GM18502 (cell line): Measurements from ENCODE around the gene DGKQ.

Source experiments
- ATAC-seq: cut with Tn5 transposase; IDR thresholded peaks from one replicate; pipeline ENCODE4 v1.9.1; 2021; ENCODE audit warnings: mild to moderate bottlenecking; ENCODE audit not compliant: unreplicated experiment, poor library complexity

Gene DGKQ

DNA sequence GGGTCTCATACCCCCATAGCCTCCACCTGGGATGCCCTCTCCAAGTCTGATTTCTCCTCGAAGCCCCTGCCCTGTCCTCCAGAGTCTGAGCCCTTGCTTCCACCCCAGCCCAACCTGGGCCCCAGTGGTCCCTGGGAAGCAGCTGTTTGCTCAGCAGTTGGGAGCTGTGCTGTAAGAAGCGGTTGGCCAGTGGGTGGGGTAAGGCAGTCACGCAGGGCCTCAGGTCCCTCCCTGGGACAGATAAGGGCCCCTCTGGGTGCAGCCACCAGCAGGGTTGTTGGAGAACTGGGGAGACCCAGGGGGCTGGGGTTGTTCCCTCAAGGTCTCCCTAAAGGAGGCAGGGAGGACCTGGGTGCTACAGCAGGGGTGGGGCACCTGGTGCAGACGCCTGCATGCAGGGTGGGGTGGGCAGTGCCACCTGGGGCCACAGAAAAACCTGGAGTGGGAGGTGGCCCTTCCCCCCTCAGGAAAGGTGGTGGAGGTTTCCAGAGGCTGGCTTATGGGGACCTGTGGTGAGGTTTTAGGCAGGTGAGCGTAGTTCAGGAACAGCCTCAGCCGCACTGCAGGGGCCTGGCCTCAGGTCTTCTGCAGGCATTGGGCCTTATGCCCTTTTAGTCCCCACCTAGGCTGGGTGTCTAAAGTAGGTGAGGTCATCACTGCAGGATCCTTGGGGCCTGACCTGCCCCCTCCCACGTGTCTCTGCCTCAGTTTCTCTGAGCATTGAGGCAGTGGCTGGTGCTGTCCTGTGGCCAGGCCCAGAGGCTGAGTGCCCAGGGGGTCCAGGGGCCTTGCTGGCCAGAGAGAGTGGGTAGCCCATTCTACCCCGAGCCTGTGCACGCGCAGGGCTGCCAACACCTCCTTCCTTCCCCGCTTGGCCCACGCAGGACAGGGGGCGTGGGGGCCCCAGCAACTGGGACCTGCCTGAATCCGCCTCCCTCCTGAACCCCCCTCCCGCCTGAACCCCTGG lies 22.9 kb upstream of the DGKQ start:
- ATAC-seq, result no peak

DNA sequence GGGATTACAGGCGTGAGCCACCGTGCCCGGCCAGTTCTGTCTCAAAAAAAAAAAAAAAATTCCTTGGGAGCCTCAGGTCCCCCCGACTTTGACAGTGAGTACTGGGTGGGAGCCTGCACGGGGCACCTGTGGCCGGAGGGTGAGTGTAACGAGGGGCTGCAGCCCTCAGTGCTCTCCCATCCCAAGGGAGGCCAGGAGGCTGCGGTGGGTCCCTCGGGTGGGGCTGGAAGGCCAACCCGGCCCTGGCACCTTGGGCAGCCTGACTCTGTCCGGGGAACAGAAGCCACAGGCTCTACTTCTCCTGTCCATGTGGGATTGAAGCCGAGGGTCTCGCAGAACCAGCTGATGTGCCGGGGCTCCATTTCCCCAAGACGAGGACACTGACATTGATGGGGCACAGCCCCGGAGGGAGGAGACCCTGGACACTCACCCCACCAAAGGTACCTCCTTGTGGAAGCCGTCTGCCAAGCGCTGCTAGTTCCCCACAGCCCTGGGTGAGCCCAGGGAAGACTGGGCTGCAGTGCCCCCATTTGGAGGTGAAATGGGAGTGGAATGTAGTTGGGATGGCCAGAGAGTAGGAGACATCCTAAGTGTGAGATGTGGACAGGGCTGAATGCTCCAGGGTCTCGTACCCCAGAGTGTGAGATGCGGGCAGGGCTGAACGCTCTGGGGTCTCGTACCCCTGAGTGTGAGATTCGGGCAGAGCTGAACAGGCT lies 22.1 kb upstream of the DGKQ start:
- no peak for ATAC-seq

DNA sequence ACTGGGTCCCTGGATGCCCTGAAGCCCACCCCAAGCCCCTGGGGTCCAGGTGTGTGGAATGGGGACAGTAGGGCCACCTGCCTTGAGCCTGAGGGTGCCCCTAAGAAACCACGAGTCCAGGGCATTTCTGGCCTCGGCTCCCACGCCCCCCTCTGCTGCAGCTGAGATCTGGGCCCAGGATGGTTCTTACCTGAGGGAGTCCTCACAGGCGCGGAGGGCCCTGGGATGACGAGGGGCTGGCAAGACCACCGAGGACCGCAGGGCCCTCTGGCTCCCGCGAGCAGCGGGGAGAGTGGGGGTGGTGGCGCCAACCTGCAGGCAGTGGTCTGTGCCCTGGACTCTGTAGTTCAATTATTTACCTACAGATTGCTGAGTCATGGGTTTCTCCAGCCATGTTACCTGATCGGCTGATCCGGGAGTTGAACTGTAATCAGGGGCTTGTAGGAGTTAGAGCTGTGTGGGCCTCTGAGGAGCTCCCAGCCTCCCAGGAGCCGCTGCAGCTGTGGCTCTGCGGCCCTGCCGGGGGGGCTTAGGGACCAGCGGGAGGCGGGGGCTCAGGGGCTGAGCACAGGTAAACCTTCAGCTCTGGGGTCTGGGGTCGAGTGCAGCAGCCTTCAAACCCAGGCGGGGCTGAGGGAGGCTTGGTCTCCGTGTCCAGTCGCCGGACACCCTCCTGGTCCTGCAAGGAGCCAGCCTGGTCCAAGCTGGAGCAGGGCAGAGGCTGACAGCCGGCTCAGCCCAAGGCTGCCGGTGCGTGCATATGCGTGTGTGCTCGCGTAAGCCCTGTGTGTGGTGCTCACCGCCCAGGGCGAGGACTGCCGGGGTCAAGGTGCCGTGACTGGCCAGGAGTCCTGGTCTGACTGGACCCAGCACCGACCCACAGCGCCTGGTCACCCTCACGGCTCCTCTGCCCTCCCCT lies 20.0 kb upstream of the DGKQ start, which contains the start of gene SLC26A1:
SLC26A1 (minus strand) TSS at position 294 of the 919 bp plus-strand sequence. CDS start 1,701 bp downstream, outside the sequence.
- ATAC-seq, result no peak

DNA sequence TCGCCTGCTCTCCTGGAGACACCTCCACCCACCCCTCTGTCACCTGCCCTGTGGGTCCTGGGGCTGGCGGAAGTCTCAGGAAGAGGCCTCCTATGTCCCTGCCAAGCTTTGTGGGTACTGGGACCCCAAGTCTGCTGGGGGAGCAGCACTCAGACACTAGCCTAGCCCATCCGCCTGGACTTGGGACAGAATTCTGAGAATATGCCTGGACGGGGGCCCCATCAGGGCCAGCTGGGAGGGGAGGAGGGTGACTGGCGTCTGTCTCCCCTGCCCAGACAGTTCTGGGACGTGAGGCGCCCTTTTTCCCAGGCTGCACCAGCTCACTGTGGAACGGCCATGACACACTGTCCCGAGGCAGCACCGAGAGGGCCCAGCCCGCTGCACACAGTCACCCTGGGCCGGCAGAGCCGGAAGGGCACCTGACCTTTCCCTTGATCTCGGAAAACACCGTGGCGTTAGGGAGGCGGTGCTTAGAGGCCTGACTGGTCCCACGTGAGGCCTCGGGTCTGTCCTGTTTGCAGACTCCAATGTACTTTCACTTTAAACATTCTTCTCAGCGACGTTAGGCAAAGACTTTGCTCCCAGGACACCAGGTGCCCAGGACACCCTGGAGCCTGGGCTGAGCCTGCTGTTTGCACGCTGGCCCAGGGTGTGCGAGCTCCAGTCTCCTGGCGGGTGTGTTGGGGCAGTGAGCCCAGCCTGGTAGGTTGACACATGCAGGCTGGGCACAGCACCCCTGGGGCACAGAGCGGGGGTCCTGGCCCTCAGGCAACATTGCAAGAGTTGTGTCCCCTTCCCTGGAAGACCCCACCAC lies 19.1 kb upstream of the DGKQ start:
- no peak for ATAC-seq

DNA sequence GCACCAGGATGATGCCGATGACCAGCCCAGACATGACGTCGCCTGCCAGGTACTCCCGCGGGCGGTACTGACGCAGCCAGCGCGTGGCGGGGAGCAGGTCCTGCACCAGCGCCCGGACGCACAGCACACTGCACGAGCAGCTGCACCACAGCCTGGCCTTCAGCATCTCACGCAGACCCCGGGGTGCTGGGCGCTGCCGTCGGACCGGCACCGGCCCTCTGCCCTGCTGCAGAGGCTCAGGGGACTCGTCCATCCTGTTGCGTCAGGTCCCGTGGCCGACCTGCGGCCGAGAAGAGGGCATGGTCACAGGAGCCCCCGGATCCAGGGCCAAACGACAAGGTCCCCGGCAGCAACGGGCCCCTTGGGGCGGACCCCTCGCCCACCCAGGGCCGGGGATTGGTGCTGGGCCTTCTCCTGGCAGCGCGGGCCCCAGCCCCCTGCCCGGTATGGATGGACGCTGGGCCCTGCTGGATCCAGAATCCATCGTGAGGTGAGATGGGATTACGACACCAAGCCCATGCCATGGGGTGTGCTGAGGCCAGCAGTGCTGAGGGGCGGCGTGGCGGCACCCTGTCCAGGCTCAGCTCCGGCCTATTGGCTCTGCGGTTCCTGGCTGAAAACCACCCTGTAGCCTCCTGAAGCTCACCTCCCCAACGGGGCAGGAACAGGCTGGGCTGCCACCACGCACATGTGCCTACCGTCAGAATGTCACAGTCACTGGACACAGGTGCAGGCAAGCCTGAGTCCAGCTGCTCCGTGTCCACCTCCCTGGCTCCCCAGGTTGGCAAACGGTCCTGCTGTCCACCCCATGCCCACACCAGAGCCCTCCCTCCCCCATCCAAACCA lies 18.3 kb upstream of the DGKQ start:
- ATAC-seq, result no peak

DNA sequence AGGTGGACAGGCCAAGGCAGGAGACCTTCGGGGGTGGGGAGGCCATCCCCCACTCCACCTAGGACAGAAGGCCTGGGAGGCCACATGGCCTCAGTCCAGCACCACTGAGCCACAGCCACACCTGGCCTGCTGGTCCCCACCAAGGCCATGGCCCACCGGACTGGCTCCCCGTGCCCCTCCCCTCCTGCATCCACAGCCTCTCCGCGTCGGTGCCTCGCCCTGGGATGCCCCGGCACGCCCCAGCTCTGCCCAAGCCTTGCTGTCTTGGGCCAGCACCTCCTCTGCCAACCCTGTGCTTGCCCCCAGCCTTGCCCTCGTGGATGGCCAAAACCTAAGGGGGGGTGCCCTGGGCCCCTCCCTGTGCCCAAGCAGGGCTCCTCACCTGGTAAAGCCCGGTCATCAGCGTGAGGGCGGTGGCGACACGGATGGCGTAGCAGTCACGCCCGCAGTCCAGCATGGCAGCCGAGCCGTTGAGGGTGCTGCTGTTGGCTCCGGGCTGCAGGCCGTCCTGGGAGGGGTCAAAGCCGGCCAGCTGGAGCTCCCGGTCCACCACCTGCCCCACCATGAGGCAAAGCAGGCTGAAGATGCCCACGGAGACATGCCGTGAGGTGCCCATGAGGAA lies 17.5 kb upstream of the DGKQ start:
- ATAC-seq, result no peak

DNA sequence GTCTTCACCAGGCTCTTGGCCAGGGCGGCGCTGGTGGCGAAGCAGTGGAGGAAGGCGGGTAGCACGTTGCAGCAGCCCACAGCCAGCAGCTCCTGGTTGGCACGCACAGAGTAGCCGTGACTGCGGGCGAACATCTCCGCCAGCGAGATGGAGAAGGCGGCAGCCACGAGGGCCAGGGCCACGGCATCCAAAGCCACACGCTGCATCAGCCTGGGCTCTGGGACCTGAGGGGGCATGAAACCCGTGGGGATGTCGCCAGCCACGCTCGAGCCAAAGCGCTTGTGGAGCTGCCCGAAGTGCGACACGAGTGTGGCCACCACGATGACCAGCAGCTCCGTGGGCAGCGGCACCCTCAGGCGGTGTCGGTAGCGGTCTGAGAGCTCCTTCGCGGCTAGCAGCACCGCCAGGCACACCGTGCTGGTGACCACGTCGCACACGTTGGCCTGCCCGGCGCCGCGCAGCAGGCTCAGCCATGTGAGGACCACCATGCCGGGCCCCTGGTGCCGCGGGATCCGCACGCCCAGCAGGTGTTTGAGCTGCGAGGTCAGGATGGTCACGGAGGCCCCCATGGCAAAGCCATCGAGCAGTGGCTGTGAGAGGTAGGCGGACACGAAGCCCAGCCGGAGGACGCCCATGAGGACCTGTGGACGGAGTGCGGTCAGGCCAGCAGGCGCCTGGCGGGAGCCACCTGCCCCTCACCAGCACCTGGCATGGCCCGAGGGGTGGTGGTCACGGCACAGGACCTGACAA lies 16.5 kb upstream of the DGKQ start:
- ATAC-seq, result no peak

DNA sequence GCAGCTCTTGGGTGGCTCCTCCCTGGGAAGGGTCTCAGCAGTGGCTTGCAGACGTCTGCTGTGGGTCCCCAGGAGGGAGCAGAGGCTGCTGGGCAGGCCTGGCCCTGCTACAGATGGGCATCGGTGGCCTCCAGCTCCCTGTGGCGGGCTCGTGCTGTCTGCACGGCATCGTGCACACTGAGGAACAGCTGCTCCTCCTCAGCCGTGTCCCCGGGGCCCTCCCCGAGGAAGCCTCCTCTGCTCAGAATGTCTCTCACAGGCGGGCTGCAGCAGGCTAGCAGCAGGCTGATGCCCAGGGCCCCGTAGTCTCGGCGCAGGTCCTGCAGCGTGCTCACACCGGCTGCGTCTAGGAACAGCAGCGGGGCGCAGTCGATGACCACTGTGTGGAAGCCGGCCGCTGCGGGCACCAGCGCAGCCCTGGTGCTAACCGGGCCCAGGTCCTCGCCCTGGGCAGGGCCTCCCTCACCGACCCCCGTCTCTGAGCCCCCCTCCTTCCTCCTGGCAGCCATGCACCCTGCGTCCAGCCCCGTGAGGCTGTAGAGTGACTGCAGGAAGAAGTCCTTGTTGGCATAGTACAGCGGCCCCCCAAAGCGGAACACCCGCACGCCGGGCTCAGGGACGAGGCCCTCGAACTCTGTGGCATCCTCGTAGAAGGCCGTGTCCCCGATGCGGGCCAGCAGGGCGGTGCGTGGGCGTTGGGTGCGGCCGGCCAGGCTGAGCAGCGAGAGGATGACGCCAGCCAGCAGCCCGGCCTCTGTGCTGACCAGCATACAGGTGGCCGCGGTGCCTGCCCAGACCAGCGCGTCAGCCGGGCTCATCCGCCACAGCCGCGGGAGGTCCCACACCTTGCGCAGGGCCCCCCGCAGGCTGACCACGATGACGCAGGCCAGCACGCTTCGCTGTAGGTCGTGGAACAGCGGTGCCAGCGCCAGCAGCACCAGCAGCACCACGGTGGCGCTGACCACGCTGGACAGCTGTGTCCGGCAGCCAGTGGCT lies 15.7 kb upstream of the DGKQ start:
- ATAC-seq, result no peak

DNA sequence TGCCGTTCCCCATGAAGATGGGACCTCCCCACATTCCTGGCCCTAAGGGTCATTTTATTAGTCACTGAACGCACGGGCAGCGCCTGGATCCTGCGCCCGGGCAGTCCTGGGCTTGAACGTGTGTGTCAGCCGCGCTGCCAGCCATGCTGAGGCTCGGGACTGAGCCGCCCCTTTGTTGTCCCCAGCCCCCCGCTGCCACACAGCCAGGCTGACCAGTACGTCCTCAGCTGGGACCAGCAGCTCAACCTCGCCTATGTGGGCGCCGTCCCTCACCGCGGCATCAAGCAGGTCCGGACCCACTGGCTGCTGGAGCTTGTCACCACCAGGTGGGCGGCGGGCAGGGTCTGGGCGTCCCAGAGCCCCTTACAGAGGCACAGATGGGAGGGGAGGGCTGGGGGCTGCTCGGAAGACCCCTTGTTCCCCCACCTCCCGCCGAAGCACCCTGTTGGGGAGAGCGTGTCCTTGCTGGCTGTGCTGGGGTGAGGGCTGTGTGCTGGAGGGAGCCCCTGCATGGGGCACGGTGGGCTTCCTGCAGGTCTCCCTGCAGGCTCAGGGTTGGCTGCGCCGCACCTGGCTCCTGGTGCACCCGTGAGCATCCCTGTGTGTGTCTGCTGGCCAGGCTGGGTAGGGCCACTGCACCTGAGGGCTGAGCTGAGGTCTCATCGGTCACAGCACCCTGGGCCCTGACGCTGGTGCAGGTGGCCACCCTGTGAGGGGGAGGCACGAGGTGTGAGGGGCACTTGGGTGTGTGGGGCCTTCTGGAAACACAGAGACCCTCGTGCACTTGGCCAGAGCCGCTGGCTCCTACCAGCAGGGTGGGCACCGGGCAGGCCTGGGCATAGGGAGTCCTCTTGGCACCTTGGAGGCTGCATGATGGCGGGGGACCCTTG lies 14.5 kb upstream of the DGKQ start:
- ATAC-seq, result no peak

DNA sequence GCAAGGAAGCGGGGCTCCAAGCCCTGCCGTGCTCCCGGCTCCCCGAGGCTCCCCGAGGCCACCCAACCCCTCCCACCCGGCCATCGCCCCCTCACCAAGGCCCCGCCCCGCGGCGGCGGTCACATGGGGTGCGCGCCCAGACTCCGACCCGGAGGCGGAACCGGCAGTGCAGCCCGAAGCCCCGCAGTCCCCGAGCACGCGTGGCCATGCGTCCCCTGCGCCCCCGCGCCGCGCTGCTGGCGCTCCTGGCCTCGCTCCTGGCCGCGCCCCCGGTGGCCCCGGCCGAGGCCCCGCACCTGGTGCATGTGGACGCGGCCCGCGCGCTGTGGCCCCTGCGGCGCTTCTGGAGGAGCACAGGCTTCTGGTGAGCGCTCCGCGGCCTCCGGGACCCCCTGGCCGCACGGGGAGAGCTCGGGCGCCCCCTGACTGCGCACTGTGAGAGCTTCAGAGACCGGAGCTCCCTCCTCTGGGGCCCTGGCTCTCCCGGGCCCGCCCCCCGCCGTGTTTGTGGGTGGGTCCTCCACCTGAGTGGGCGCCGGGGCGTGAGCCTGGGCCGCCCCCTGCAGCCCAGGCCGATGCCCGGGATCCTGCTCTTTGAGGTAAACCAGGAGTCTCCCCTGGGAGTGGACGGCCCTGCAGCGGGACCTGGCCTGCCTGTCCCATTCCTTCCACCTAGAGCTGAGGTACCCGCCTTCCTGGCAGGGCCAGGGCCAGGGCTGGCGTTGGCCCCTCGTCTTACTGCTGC lies 13.7 kb upstream of the DGKQ start, which contains the start of gene IDUA:
IDUA (plus strand) TSS at position 166 of the 745 bp plus-strand sequence; CDS start at position 207, 41 bp downstream.
- peak; percentile 78 for ATAC-seq

DNA sequence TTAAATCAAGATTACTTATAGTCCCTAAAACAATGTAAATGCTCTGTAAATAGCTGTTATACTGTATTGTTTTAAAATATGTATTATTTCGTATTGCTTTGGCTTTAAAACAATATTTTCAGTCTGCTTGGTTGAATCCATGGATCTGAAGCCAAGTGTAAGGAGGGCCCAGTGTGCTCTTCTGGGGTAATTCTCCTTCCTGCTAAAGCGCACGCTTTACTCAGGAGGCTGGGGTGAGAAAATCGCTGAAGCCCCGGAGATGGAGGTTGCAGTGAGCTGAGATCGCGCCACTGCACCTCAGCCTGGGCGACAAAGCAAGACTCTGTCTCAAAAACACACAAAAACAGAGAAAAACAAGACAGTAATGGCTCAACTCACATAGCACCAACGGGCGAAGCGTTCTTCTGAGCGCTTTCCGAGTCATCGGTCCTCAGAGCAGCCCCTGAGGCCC lies 13.1 kb upstream of the DGKQ start:
- ATAC-seq, result peak; percentile 24

DNA sequence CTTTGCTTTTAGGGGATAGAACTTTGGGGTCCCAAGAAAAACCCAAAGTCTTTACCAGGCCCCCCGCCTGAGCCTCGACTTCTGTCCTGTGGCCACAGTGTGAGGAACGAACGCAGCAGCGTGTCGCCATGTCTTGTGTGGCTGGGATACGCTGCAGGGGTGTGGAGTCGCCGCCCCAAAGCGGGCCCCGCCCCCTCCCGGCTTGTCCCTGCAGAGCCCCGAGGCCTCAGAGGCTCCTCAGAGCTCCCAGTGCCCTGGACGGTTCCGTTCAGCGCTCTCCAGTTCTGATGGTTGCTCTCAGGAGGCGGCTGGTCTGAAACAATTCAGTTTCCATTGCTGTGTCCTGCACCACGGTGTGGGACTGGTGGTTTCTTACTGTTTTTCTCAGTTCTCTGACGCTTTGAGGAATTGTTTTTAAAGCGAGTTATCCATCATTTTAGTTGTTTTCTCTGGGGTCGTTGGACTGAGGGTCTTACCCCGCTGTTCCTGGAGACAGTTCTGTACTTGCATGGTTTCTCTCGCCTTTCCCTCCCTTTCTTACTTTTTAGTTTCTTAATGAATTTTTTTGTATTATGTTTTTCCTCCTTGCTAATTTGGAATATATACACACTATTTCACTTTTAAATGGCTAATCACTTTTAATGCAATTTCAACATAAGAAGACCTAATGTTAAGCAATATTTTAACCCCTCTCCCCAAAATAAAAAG lies 11.9 kb upstream of the DGKQ start:
- no peak for ATAC-seq

DNA sequence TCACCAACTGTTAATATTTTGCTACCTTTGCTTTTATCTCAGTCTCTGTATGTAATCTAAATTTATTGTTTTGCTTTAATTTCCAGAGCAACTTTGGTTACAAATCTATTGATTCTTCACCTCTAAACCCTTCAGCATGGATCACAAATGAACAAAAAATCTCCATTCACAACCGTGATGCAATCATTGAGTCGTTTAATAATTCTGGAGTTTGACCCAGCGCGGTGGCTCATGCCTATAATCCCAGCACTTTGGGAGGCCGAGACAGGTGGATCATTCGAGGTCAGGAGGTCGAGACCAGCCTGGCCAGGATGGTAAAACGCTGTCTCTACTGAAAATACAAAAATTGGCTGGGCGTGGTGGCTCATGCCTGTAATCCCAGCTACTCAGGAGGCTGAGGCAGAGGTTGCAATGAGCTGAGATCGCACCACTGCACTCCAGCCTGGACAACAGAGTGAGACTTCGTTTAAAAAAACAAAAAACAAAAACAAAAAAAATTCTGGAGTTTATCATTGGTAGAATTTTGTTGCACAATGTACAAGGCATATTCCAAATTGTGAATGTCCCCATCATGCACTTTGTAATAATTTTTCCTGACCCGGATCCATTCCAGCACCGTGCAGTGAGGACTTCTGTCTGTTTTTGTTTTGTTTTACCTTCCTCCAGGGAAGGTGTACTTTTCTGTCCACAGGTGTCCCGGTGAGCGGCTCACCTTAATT lies 11.1 kb upstream of the DGKQ start:
- ATAC-seq, result no peak
